H1 (cell line): ENCODE results near the gene CNNM3. TPM values are rescaled to one million over a fixed set of nuclear protein-coding genes. Genes with fewer than 3 reads are reported as not detected.

ENCODE experiments used
- CHD2 ChIP-seq: IDR thresholded peaks from 2 replicates; pipeline ENCODE4 v1.6.1; 2012; ENCODE audit warnings: low read length, improper control_type of control experiment
- CHD7 ChIP-seq: fragments of 300-600 bp; sonication (generic); IDR thresholded peaks from 2 replicates; pipeline ENCODE4 v1.7.1; 2012; ENCODE audit warnings: low read length, moderate library complexity, mild to moderate bottlenecking, inconsistent platforms; ENCODE audit not compliant: insufficient replicate concordance
- RBBP5 ChIP-seq: IDR thresholded peaks from 2 replicates; pipeline ENCODE4 v1.7.1; 2012; ENCODE audit warnings: low read depth, mild to moderate bottlenecking, inconsistent platforms, low read length, moderate library complexity, borderline replicate concordance
- polyA plus RNA-seq, 7 experiments: library from polyadenylated mRNA; depleted of rRNA in 3 of 7; stranded (reverse) in 5 of 7; unstranded in 2 of 7; fragments of >200 nt in 5 of 7; fragments of 200-250 nt in 2 of 7; gene quantifications; 1 replicate in 5 of 7; 2 replicates in 1 of 7; 4 replicates in 1 of 7; pipeline versions ENCODE4 v1.2.1 to v1.2.3, GENCODE V29; 2011 to 2013; ENCODE audit warnings: missing spikeins in 2 of 7, mixed read lengths in 2 of 7
- total RNA-seq: library from RNA; stranded (reverse); fragmentation: NEBNext Ultra II Directional; extraction: Animal tissue kit (Norgen Biotek cat#: 25700); gene quantifications from 2 replicates; pipeline ENCODE4 v1.2.1, GENCODE V29; 2021

CNNM3 gene
- total and polyA plus RNA-seq, 2 of the 8 experiments (the other 6 are each of a cell fraction or from before 2014, with no cell fraction given) = 29.1 to 29.2 TPM

- no peak for TF ChIP-seq CHD7
- TF ChIP-seq RBBP5 = no peak
- TF ChIP-seq CHD2 = no peak
- TF ChIP-seq, all 59 proteins: peak for 0
Observed at GRCh38 chr2:96883306-96883705, 67.2 kb downstream of the CNNM3 start (continued).
